CD4-positive, alpha-beta T cell treated with Interleukin-15 for 4 hours (primary cell): ENCODE measurements around the gene PIGQ.

Source experiments
- DNase-seq: peaks from one replicate; pipeline ENCODE4 v3.0.0-alpha.2; 2020; ENCODE audit warnings: low spot score

Gene PIGQ

DNA sequence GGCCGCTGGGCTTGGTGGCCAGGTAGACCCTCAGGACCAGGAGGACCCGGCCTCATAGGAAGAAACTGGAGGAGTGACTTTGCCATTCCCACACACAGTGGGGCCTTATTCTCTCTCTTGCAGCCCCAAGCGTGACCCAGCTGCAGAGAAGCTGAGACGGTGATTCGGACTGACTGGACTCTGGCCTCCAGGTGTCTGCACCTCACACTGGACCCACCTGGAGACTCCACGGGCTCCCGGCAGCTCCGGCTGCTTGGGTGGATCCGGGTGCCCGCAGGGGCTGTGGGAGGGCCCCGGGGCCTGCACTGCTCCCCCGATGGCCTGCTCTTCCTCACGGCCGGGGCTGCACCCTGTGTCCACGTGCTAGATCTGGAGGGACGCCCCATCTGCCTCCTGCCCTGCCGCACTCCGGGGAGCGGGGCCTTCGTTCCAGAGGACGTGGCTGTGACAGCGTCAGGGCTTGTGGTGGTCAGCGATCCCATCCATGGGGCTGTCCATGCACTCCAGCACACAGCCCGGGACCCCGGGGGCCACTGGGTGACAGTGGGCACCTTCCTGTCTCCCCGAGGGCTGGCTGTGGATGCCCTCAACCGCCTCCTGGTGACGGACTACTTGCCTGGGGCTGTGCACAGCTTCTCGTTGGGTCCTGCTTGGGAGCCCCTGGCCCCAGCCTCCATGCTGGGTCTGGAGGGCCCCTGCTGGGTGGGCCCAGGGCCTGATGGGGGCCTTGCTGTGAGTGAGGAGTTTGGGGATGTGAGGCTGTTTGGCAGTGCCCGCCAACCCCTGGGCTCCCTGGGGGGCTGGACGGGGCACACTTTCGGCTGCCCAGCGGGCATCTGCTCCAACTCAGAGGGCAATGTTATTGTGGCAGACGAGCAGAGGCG, 2.2 kb upstream of the PIGQ start:
- no peak for DNase-seq

DNA sequence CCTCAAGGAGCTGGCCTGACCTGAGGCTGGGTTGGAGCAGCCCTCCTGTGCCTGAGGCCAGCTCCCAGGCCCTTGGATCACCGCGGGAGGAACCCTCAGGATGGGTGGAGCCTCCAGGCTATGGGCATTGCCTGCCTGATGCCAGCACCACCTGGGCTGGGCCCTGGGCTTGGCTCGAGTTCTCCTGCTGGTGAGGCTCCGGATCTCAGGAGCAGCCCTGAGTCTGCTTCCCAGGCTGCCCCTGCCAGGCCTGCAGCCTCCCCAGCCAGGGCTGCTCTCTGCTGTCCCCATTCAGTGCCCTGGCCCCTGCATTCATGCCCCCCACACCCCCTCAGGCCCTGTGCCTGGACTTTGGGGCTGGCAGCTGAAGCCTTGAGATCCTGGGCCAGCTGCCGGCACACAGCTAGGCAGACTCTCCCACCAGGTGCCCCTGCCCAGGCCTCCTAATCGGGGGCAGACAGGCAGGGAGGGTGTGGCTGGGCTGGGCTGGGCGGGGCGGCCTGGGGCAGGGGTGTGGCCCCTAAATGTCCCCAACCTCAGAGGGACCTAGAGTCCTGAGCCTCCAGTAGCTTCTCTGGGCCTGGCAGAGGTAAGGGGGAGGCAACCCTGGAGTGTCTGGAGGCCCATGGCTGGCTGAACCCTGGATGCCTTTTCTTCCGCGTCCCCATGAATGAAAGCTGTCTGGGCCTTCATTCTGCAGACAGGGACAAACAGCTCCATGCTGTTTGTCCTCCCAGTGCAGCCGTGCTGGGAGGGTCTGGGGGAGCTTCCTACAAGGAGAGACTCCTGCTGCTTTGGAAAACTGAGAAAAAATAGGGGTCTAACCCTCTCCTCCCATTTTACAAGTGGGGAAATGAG, 1.1 kb upstream of the PIGQ start:
- DNase-seq = no peak

DNA sequence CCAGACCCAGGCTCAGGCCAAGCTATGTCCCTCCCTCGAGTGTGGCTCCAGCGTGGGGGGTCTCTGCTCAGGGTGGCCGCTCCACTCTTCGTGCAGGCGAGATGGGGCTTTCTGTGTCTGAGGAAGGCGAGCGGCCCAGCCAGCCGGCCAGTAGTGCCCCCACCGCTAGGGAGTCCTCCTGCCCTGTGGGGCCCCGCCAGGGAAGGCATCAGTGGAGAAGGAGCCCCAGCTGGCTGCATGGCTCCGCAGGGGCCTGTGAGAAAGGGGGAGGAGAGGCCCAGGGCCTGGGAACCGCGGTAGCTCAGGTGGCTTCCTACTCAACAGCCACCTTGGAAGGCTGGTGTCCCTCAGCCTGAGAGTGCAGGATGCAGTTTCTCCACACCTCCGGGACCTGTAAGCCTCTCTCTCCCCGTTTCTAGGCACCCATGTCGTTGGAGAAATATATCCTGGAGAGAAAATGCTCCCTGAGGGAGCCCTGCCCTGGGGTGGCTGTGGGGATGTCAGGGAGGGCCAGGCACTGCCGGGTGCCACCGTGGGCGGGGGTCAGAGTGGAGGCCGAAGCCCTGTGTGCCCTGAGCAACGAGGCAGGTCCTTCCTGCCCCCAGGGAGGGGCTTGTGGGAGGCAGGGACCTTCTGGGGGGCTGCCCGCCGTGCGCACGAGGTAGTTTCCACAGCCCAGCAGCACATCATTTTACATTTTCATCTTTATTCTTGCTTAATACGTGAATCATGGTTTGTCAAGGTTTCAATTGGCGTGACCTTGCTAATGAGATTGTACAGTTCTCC, 3.3 kb downstream of the PIGQ start:
- no peak for DNase-seq

DNA sequence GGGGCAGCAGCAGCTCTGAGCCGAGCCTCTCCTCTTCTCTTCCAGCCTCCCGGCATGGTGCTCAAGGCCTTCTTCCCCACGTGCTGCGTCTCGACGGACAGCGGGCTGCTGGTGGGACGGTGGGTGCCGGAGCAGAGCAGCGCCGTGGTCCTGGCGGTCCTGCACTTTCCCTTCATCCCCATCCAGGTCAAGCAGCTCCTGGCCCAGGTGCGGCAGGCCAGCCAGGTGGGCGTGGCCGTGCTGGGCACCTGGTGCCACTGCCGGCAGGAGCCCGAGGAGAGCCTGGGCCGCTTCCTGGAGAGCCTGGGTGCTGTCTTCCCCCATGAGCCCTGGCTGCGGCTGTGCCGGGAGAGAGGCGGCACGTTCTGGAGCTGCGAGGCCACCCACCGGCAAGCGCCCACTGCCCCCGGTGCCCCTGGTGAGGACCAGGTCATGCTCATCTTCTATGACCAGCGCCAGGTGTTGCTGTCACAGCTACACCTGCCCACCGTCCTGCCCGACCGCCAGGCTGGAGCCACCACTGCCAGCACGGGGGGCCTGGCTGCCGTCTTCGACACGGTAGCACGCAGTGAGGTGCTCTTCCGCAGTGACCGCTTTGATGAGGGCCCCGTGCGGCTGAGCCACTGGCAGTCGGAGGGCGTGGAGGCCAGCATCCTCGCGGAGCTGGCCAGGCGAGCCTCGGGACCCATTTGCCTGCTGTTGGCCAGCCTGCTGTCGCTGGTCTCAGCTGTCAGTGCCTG, 4.4 kb downstream of the PIGQ start:
- no peak for DNase-seq

DNA sequence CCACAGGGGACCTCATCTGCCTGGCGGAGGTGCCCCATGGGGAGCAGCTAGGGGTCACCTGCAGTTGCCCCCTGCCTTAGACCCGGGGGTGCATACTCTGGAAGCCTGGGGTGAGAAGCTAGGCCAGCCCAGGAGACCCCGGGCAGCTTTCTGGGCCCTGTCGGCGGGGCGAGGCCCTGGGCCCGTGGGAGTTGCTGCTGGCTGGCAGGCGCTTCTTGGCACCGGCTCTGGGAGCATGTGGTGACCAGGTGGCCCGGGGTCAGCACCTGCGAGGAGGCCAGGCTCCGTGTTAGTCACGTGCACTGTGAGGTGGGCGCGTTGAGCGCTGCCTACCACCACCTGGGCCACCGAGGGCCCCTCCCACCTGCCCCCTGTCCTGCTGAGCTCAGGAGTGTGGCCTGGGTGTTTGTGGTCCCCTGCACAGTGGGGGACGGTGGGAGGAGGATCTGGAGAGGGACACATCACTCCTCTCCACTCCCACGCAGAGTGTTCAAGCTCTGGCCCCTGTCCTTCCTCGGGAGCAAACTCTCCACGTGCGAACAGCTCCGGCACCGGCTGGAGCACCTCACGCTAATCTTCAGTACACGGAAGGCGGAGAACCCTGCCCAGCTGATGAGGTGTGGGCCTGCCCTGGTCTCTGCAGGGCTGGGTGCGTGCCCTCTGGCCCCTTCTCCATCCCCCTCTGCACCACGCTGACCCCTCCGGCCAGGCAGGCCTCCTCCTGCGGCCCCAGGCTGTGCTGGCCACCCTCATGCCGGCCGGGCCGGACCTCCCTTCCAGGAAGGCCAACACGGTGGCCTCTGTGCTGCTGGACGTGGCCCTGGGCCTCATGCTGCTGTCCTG, 5.8 kb downstream of the PIGQ start:
- no peak for DNase-seq

DNA sequence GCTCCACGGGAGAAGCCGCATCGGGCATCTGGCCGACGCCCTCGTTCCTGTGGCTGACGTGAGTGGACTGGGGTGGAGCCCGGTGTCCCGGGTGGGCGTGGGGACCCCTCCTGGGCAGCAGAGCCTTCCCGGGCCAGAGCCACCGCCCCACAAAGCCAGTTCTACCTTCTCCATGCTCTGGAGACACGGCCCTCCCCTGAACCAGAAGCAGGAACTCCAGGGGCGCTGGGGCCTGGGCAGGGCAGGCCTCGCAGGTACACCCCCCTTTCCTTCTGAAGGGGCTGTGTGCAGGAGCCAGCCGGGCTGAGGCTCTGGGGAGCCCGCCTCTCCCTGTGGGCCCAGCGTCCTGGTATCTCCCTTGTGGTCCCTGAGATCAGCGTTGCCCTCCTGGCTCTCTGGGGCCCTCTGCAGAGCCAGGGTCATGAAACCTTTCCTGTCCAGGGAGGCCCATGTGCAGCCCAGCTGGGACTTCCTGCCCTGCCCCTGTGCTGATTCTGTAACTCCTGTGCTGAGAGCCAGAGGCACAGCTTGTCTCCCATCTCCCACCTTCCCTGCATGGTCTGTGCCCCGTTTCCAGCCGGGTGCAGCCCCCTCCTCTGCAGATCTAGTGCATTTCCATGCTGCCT, 6.5 kb downstream of the PIGQ start:
- no peak for DNase-seq

DNA sequence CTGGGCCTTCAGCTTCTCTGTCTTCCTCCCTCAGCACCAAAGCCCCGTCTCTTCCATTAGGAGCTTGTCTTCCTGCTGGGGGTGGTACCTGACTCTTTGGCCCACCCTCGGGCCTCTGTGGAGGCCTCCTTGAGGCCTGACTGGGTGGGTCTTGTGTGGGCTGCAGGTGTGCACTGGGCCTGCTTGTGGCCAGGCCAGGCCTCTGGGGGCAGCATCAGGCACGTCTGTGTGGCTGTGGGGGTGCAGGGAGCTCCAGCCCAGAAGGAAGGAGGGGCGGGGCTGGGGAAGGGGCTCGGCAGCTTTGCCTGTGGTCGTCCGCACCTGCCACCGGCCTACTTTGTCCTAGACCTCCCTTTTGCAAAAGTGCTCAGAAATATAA, 7.0 kb downstream of the PIGQ start:
- DNase-seq = no peak

DNA sequence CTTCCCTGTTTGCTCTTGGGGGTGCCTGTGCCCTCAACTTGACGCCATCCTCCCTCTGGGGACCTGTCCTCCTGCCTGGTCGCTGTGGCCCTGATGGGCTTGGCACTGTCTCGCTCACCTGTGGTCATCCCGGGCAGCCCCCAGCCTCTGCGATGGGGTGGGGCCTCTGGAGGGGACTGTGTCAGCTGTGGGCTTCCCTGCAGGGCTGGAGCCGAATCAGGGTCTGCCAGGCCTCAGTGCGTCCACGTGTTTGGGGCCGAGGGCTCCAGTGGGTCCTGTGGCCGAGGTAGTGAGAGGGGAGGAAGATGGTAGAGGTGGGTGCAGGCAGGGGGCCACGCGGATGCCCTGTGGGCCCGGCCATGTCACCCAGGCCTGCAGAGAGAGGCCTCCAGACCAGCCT, 8.0 kb downstream of the PIGQ start:
- no peak for DNase-seq

DNA sequence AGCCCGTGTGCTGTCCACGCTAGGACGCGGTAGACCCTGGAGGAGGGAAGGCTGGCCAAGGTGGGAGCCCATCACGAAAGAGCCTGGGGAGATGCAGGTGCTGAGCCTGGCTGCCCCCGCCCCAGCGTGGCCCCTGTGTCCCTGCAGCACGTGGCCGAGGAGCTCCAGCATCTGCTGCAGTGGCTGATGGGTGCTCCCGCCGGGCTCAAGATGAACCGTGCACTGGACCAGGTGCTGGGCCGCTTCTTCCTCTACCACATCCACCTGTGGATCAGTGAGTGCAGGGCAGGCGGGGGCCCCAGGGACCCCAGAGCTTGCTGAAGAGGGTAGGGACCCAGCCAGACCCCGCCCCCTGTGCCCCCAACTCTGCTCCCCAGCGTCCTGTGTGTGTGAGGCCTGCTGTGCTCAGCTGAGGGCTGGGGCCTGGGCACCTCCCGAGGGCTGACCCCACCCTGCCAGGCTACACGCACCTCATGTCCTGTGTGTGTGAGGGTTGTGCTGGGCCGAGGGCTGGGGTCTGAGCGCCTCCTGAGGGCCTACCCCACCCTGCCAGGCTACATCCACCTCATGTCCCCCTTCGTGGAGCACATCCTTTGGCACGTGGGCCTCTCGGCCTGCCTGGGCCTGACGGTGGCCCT, 8.6 kb downstream of the PIGQ start:
- DNase-seq = no peak

DNA sequence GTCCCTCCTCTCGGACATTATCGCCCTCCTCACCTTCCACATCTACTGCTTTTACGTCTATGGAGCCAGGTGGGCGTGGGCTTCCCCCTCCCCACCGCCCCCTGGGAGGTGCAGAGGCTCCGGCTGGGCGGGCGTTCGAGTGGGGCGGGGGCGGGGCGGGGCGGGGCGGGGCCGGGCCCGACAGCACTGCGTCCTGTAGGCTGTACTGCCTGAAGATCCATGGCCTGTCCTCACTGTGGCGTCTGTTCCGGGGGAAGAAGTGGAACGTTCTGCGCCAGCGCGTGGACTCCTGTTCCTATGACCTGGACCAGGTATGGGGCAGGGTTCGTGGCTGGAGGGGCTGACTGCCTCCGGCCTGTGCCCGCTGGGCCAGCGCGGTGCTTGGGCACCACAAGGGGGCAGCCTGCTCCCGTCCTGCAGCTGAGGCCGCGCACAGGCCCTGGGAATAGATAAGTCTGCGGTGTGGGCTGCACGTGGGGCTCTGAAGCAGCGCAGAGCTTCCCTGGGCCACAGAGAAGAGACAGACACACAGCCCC, 9.2 kb downstream of the PIGQ start:
- DNase-seq = peak; percentile 60

DNA sequence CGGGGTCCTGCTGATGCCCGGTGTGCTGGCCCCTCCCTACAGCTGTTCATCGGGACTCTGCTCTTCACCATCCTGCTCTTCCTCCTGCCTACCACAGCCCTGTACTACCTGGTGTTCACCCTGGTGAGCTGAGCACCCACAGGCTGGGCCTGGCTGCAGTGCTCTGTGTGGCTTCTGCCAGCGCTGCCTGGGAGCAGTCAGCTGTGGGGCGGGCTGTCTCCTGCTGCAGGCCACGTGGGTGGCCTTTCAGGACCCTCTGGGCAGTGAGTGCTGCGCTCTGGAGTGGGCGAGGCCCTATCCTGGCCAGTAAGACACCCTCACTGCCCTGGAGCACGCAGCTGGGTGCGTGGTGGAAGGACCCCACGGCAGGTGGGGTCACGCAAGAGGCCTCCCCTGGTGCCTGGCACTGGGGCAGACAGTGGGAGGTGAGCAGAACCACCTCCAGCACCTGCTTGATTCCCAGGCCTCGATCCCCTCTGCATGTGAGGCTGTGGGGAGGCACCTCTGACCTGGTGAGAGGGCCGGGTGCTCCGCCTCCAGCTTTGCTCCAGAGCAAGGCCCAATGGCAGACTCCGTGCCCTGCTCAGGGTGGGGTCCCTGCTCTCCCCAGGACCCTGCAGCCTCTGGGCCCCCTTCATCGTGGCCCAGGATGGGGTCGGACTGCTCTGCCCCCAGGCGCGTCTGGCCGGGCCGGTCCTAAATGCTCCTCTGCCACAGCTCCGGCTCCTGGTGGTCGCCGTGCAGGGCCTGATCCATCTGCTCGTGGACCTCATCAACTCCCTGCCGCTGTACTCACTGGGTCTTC, 10.6 kb downstream of the PIGQ start:
- no peak for DNase-seq

DNA sequence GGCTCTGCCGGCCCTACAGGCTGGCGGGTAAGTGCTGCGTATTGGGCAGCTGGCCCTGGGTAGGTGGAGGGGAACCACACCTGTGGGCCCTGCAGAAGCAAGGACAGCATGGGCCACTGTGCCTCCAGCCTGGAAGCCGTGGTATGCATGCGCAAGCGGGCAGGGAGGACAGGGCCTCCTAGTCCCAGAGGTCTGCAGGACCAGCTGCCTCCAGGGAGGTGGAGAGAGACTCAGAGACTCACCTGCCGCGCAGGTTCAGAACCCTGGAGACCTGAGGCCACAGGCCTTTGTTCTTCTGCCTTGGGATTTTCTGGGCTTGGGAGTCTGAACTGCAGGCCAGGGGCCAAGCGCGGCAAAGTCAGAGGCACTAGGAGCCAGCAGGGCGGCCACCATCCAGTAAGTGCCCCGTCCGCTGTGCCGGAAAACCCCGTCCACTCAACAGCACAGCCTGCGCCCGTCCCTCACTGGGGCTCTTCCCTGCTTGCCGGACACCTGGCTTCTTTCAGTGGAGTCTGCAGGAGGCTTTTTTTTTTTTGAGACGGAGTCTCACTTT, 11.3 kb downstream of the PIGQ start:
- DNase-seq = no peak

DNA sequence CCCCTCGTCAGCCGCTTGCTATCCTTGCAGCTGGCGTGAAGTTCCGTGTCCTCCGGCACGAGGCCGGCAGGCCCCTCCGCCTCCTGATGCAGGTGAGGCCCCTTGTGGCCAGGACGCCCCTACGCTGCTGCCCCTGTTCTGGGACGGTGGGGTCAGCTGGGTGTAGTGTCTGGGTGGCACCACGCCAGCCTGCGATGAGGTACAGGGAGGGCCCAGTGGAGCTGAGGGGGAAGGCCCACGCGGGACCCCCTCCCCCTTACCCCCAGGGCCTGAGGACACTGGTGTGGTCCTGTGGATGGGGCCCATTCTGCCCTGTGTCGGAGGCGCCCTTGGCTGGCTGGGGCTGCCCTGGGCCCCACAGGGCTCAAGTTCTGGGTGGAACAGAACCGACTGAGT, 12.4 kb downstream of the PIGQ start:
- no peak for DNase-seq

DNA sequence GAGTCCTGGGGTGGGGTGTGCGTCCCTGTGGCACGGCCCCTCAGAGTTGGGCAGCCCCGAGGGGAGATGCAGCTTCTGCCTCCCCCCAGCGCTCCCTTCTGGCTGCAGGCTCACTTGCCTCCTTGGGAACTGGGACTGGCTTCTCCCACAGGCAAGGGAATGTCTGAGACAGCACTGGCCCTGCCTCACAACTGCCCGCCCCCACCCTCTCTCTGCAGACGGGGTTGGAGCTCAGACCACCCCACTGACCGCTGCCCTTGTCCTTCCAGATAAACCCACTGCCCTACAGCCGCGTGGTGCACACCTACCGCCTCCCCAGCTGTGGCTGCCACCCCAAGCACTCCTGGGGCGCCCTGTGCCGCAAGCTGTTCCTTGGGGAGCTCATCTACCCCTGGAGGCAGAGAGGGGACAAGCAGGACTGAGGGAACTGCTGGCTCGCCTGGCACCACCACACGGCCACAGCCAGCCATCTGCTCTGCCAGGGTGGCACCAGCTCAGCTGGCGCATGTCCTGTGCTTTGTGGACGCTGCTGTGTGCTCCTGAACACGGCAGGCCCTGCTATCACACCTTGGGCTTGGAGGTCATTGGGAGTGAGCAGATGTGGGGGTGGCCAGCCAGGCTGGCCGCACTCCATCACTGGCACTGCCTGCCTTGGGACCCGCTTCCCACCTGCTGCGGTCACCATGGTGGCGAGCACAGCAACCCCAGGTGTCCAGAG, 13.0 kb downstream of the PIGQ start:
- no peak for DNase-seq

DNA sequence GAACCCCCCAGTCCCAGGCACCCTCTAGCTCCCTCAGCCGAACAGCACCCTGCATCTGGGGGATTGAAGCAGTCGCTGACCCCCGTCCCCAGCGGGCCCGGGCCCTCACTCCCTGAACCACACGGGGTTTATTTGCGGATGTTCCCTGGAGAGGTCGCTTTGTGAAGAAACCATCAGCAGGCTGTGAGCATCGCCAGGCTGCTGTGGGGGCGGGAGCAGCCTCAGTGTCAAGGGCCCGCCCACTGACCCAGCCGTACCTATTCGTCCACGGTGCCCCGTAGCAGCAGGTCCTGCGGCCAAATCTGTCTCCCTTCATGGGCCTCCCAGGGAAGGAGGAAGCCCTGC, 13.7 kb downstream of the PIGQ start:
- DNase-seq = no peak

DNA sequence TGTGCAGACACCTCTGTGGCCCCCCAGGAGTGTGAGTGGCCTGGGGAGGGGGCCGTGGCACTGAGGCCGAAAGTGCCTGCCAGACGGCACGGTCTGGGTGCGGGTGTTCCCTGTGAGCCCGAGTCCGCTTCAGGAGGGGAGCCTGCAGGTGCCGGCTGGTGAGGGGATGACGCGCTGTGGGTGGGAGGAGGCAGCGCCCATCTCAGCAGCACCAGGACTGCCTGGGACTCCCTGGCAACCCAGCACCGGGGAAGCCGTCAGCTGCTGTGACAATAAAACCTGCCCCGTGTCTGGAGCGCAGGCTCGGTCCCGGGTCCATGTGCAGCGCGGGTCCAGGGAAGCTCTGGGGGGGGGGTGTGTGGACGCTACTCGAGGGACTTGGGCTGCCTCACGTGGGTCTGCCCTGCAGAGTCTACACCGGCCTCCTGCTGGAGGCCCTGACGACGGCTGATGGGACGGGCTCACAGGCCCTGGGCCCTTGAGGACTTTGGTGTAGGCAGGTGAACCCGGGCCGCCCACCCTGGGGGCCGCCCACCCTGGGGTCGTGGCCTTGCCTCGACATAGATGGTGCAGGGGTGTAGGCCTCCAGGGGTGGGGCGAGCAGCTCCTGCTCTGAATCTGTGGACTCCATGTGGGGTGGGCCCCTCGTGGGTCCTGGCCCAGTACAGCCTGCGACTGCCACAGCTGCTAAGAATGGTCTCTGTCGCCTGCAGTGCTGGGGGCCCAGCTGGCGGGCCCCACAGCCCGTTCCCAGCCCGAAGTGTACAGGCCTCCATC, 14.2 kb downstream of the PIGQ start:
- no peak for DNase-seq

DNA sequence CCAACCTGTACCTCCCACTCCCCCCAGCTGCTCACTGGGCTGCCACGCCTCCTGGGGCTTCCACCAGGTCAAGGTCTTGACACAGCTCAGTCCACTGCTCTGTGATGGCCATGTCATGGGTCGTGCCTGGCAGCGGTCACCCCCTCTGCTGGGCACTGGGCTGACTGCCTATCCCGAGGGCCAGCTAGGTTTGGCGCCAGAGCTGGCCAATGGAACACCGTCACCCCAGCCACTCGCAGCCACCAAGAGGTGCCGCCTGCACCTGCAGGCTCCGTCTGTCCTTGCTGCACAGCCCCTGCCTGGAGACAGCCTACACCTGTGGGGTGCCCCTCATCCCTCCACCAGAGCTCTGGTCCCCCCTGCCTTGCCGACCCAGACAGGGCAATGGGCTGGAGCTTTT, 15.6 kb downstream of the PIGQ start:
- no peak for DNase-seq
